Ascending aorta (tissue), 2 donors: Measurements from ENCODE around the gene PDLIM7. TPM values are rescaled to one million over a fixed set of nuclear protein-coding genes. Genes with fewer than 3 reads are reported as not detected.

Experiments
- DNase-seq, 2 donors: peaks; one replicate each; pipeline ENCODE4 v3.0.0-alpha.2; 2019; ENCODE audit warnings: low spot score in 2 of 2
- H3K27ac ChIP-seq, 2 donors: fragments of 200-600 bp; sonication (generic); one replicate each; pipeline ENCODE4 v1.5.1; 2016 to 2017; ENCODE audit warnings: mild to moderate bottlenecking in 1 of 2
- H3K27me3 ChIP-seq: fragments of 200-600 bp; sonication (generic); one replicate; pipeline ENCODE4 v1.5.1; 2017
- H3K36me3 ChIP-seq, 2 donors: fragments of 200-600 bp; sonication (generic); one replicate each; pipeline ENCODE4 v1.5.1; 2016
- H3K4me1 ChIP-seq, 2 donors: fragments of 200-600 bp; sonication (generic); one replicate each; pipeline ENCODE4 v1.5.1; 2016 to 2017; ENCODE audit warnings: mild to moderate bottlenecking in 1 of 2
- H3K4me3 ChIP-seq, 2 donors: fragments of 200-600 bp; sonication (generic); one replicate each; pipeline ENCODE4 v1.5.1; 2016 to 2017; ENCODE audit warnings: mild to moderate bottlenecking in 1 of 2
- H3K9me3 ChIP-seq, 2 donors: fragments of 200-600 bp; sonication (generic); one replicate each; pipeline ENCODE4 v1.5.1; 2016
- intact Hi-C: fragments of 100-400 bp; cut with DNase I; formaldehyde crosslinking; loops from one replicate; pipeline ENCODE4 v1.15.1; 2023
- total RNA-seq: library from RNA; depleted of rRNA; stranded (reverse); fragments of >200 nt; gene quantifications from one replicate; pipeline ENCODE4 v1.1.0, GENCODE V29; 2016
- TF ChIP-seq, protein P1 (sequence below), 3 experiments: fragments of 200-600 bp in 2 of 3; fragments of 450-650 bp in 1 of 3; sonication (generic) in 2 of 3; IDR thresholded peaks; one replicate each; pipeline ENCODE4 v1.5.1; 2016 to 2019; ENCODE audit warnings: antibody characterized with exemption in 3 of 3, mild to moderate bottlenecking in 1 of 3, moderate library complexity in 1 of 3

Gene PDLIM7
- total RNA-seq, 1 donor from 2014 or later: 1,082 TPM

DNA sequence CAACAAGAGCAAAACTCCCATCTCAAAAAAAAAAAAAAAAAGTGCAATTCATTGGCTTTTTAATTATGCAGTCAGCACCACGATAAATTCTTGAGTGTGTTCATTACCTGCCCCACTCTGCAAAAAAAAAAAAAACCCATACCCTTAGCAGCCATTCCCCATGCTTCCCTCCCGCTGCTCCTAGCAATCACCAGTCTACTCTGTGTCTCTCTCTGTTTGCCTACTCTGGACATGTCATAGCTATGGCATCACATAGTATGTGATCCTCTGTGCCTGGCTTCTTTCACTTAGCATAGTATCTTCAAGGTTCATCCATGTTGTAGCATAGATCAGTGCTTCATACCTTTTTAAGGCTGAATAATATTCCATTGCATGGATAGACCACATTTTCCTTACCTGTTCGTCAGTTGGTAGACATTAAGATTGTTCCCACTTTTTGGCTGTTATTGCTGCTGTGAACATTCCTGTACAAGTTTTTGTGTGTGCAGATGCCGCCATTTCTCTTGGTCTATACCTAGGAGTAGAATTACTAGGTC, 57.8 kb downstream of the PDLIM7 start:
- peaks cover 40 to 43% of the 10 kb centered on the region in 2 donors for H3K36me3 ChIP-seq
- TF ChIP-seq, protein P1, sequence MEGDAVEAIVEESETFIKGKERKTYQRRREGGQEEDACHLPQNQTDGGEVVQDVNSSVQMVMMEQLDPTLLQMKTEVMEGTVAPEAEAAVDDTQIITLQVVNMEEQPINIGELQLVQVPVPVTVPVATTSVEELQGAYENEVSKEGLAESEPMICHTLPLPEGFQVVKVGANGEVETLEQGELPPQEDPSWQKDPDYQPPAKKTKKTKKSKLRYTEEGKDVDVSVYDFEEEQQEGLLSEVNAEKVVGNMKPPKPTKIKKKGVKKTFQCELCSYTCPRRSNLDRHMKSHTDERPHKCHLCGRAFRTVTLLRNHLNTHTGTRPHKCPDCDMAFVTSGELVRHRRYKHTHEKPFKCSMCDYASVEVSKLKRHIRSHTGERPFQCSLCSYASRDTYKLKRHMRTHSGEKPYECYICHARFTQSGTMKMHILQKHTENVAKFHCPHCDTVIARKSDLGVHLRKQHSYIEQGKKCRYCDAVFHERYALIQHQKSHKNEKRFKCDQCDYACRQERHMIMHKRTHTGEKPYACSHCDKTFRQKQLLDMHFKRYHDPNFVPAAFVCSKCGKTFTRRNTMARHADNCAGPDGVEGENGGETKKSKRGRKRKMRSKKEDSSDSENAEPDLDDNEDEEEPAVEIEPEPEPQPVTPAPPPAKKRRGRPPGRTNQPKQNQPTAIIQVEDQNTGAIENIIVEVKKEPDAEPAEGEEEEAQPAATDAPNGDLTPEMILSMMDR (IDR thresholded peaks at IDR 0.05): no peak
- H3K4me3 ChIP-seq: no peak overlapping the region
- intact Hi-C loops: no loop called here
- no peaks in the 10 kb centered on the region for H3K4me1 ChIP-seq
- no peaks in the 10 kb centered on the region for H3K27me3 ChIP-seq
- H3K9me3 ChIP-seq: no peaks in the 10 kb centered on the region
- H3K27ac ChIP-seq: no peak overlapping the region
- no peak for DNase-seq

DNA sequence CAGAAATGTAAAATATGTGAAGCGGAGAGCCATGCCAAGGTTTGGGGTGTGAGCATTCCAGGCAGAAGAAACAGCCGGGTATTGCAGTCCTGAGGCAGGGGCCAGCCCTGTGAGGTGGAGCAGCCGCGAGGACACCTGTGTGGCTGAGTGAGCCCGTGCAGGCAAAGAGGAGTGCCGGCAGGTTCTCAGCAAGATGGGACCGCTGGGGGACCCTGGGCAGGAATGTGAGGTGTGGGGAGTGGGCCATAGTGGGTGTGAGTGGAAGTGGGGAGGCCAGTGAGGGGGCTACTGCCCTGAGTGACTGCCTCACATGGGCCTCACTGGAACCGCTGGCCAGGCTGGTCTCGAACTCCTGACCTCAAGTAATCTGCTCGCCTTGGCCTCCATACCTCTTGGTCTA, 58.9 kb downstream of the PDLIM7 start:
- DNase-seq: no peak
- Histone ChIP-seq H3K4me3 (no peak overlapping the region), H3K9me3 (no peaks in the 10 kb centered on the region), H3K4me1 (no peaks in the 10 kb centered on the region), H3K27me3 (no peaks in the 10 kb centered on the region), H3K36me3 (peaks cover 51 to 54% of the 10 kb centered on the region in 2 donors), H3K27ac (no peak overlapping the region)
- intact Hi-C loops: no loop called here
- TF ChIP-seq, protein P1 (IDR thresholded peaks at IDR 0.05): no peak

DNA sequence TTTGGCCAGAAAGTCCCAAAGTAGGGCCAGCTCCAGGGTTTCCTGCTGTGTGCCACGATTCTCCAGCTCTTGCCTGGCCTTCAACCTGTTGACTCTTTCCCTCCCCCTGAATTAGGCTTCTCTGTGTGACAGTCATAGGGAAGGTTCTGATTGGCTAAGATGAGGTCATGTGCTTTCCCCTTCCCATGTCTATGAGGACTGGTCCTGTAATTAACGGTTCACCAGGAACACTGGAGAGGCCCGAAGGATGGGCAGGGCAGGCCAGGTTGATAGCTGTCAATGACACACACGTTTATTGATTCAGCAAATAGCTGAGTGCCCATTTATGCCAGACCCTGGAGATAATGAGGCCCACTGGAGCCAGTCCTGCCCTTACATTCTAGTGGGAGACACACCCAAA, 59.8 kb downstream of the PDLIM7 start:
- Histone ChIP-seq H3K9me3 (no peaks in the 10 kb centered on the region), H3K36me3 (peaks cover 59 to 63% of the 10 kb centered on the region in 2 donors), H3K4me3 (no peak overlapping the region), H3K4me1 (no peaks in the 10 kb centered on the region), H3K27me3 (no peaks in the 10 kb centered on the region), H3K27ac (no peak overlapping the region)
- DNase-seq: no peak
- intact Hi-C loops: no loop called here
- TF ChIP-seq, protein P1 (IDR thresholded peaks at IDR 0.05): no peak

GRCh38 chr5:177435847-177436536, 61.4 kb downstream of the PDLIM7 start:
- DNase-seq: no peak
- TF ChIP-seq, protein P1 (IDR thresholded peaks at IDR 0.05): no peak
- Histone ChIP-seq H3K4me3 (no peak overlapping the region), H3K4me1 (no peaks in the 10 kb centered on the region), H3K9me3 (no peaks in the 10 kb centered on the region), H3K27me3 (no peaks in the 10 kb centered on the region), H3K27ac (no peak overlapping the region), H3K36me3 (peaks cover 61 to 65% of the 10 kb centered on the region in 2 donors)
- intact Hi-C loops: no loop called here

DNA sequence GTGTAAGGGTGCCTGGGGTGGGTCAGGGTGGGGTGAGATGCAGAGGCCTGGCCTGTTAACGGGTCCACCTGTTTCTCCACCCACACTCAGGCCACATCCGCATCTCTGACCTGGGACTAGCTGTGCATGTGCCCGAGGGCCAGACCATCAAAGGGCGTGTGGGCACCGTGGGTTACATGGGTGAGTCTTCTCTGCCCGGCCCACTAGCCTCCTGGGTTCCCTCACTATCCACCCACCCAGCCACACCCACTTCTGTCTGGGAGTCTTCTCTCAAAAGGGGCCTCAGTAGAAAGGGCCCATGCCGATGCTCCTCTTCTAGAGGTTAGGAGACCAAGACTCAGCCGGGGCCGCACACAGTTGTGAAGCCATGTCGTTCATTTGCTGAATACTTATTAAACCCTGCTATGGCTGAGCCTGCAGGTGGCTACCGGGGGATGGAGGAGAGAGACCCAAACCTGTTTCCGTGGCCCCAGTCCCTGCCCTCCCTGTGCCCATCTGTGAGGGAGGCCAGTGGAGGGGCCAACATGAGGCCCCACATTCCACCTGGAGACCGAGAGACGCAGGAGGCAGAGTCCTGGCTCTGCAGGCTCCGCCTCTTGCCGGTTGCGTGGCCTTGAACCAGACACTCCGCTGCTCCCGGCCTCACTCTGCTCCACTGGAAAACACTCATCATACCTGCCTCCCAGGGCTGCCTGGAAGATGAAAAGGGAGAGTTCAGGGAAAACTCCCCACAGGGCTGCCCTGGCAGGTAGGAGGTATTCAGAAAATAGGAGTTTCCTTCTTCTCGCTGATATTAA, 62.3 kb downstream of the PDLIM7 start:
- Histone ChIP-seq H3K27ac (no peak overlapping the region), H3K36me3 (peaks cover 56 to 67% of the 10 kb centered on the region in 2 donors)
- TF ChIP-seq, protein P1 (IDR thresholded peaks at IDR 0.05): no peak

More for the DNA sequence above, 62.3 kb downstream of the PDLIM7 start:
- DNase-seq: no peak
- intact Hi-C loops: no loop called here
- Histone ChIP-seq H3K9me3 (no peaks in the 10 kb centered on the region), H3K4me1 (no peaks in the 10 kb centered on the region), H3K27me3 (no peaks in the 10 kb centered on the region), H3K4me3 (no peak overlapping the region)
